Activated T-cell treated with anti-CD3 and anti-CD28 coated beads for 48 hours (primary cell): ENCODE measurements around the gene CD163L1.

Experiments used
- DNase-seq: peaks from one replicate; pipeline ENCODE4 v3.0.0-alpha.2; 2020; ENCODE audit warnings: low read depth

The CD163L1 gene

GRCh38 chr12:7322599-7322998, 121.4 kb downstream of the CD163L1 start:
- DNase-seq = no peak

- no peak for DNase-seq
Measured at GRCh38 chr12:7321624-7322023, 122.3 kb downstream of the CD163L1 start.

GRCh38 chr12:7319930-7320329, 124.0 kb downstream of the CD163L1 start:
- DNase-seq = no peak

GRCh38 chr12:7310070-7310469, 133.9 kb downstream of the CD163L1 start:
- DNase-seq = no peak
